ENCODE data around the gene SORBS1. TPM values are rescaled to one million over a fixed set of nuclear protein-coding genes. Genes with fewer than 3 reads are reported as not detected.

Gene SORBS1
- total and polyA plus RNA-seq, 2 of the 13 experiments (the other 11 are each of a cell fraction or from before 2014, with no cell fraction given): 16.8 to 39.8 TPM

GRCh38 chr10:95542761-95543160 is 18.4 kb downstream of the SORBS1 start:
- no peak for DNase-seq (ENCODE audit: low spot score)
- H3K27me3 ChIP-seq (ENCODE audit: control insufficient read depth in 1 of 2, insufficient read depth in 2 of 2, low read length in 2 of 2): no peaks in the 10 kb centered on the region
- no peak overlapping the region for H2AFZ ChIP-seq (ENCODE audit: low read length)
- H4K20me1 ChIP-seq (ENCODE audit: insufficient read depth, low read length): no peaks in the 10 kb centered on the region
- H3K79me2 ChIP-seq (ENCODE audit: insufficient read depth, low read length): peaks cover 88% of the 10 kb centered on the region
- intact Hi-C loops (cut with micrococcal nuclease; ENCODE audit: unreplicated experiment): no loop called here
- CTCF ChIA-PET (ENCODE audit: low intra/inter-chr PET ratio, low total read pairs): no interaction called here
- no peaks in the 10 kb centered on the region for H3K9me3 ChIP-seq (ENCODE audit: low read length)
- H3K4me1 ChIP-seq (ENCODE audit: insufficient read depth, low read length): peaks cover 98% of the 10 kb centered on the region
- H3K4me3 ChIP-seq (replicated peaks in 1 of 3; ENCODE audit: insufficient read depth in 1 of 3, low read depth in 2 of 3, low read length in 3 of 3): no peak overlapping the region
- 100% methylated on average over 1 of the region's 2 CpGs for WGBS (ENCODE audit: low lambda C conversion rate)
- BruUV-seq (replicated peaks): no TSS peak
- no peak for FAIRE-seq
- H3K27ac ChIP-seq (ENCODE audit: extremely low read length, insufficient read depth, low read length): peak overlapping the region; percentile 21
- POLR2A ChIA-PET: no interaction called here
- H3K9ac ChIP-seq (ENCODE audit: insufficient read depth, low read depth, low read length): no peak overlapping the region
- no peak for ATAC-seq
- no peaks in the 10 kb centered on the region for H3K36me3 ChIP-seq (replicated peaks in 1 of 2; ENCODE audit: control insufficient read depth in 1 of 2, insufficient read depth in 2 of 2, low read length in 2 of 2)
- in situ Hi-C loops (cut with HindIII; ENCODE audit: extremely low pct_ligation_motif_present, low pct_unique_long_range_greater_than_20kb): no loop called here
- 0 out of 2 replicates have a peak overlapping the region, but pooled peaks have one; percentile 5 for H3K4me2 ChIP-seq (ENCODE audit: low read depth, low read length)
- TF ChIP-seq BHLHE40 (IDR thresholded peaks at IDR 0.05; ENCODE audit: low read length) (no peak), ZNF282 (IDR thresholded peaks at IDR 0.05; ENCODE audit: partially characterized antibody) (no peak), CREBL2 (CRISPR knock-in tag; IDR thresholded peaks at IDR 0.05; ENCODE audit: borderline replicate concordance) (no peak), PTBP1 (IDR thresholded peaks at IDR 0.05; ENCODE audit: low read depth, low read length, poor library complexity, severe bottlenecking) (no peak), NR2F6 (IDR thresholded peaks at IDR 0.05) (no peak), NR2F6 (CRISPR knock-in tag; IDR thresholded peaks at IDR 0.05) (no peak), FOXO4 (CRISPR knock-in tag; conservative IDR thresholded peaks at IDR 0.05) (0 out of 2 replicates have a peak, but pooled peaks have one; percentile 81), ZNF510 (CRISPR knock-in tag; IDR thresholded peaks at IDR 0.05; ENCODE audit: low read depth) (no peak), PATZ1 (CRISPR knock-in tag; IDR thresholded peaks at IDR 0.05) (no peak)
